ENCODE measurements around the gene HNRNPM. TPM values are rescaled to one million over a fixed set of nuclear protein-coding genes. Genes with fewer than 3 reads are reported as not detected.

Gene HNRNPM
- total RNA-seq, 1 experiment from 2014 or later, result 468 TPM

- H3K9me3 ChIP-seq (ENCODE audit: control insufficient read depth, low read depth, low read length), result no peaks in the 10 kb centered on the region
- no peaks in the 10 kb centered on the region for H3K9me3 Mint-ChIP-seq
- no peak overlapping the region for H3K27ac ChIP-seq (ENCODE audit: insufficient read length, low read depth, low read length)
- no peak overlapping the region for H3K4me2 ChIP-seq (ENCODE audit: insufficient read depth, insufficient read length, low read length)
- no peak for DNase-seq
- no peak overlapping the region for H3K23ac ChIP-seq (ENCODE audit: insufficient read length, low read depth, low read length)
- H4K91ac ChIP-seq (ENCODE audit: insufficient read length, low read depth, low read length), result no peak overlapping the region
- no peaks in the 10 kb centered on the region for H3K27me3 ChIP-seq (ENCODE audit: insufficient read depth, low read length)
- H3K56ac ChIP-seq (ENCODE audit: insufficient read length, low read depth, low read length), result no peak overlapping the region
- H3K27me3 Mint-ChIP-seq (ENCODE audit: low read depth), result peaks cover 3% of the 10 kb centered on the region
- H4K8ac ChIP-seq (replicated peaks; ENCODE audit: insufficient read length, low read depth, low read length), result no peak overlapping the region
- no peak overlapping the region for H2BK120ac ChIP-seq (ENCODE audit: low read depth, low read length, poor library complexity, severe bottlenecking)
- H3K4ac ChIP-seq (ENCODE audit: low read depth, low read length), result no peak overlapping the region
- no peak for TF ChIP-seq CTCF (conservative IDR thresholded peaks at IDR 0.05)
- no peak overlapping the region for H2AFZ ChIP-seq (ENCODE audit: low read length)
- H3K23me2 ChIP-seq (ENCODE audit: insufficient read length, low read depth, low read length, poor library complexity, severe bottlenecking), result peaks cover 5% of the 10 kb centered on the region
- no peak overlapping the region for H3T11ph ChIP-seq (ENCODE audit: low read length)
- H3K14ac ChIP-seq (ENCODE audit: insufficient read depth, low read length), result no peak overlapping the region; the same call in 1 of the 2 replicates
- H3K4me3 Mint-ChIP-seq, result no peak overlapping the region; a peak in 1 of 5 replicates
- no peak overlapping the region for H3K18ac ChIP-seq (ENCODE audit: insufficient read length, low read depth, low read length)
- no CpG with 5 or more reads among the region's 6 CpGs for WGBS (ENCODE audit: extremely low coverage, insufficient read length, low lambda C conversion rate)
- H3K9ac ChIP-seq (ENCODE audit: extremely low read depth, insufficient read length, low read length), result no peak overlapping the region
- H3K4me1 ChIP-seq (ENCODE audit: insufficient read depth, low read length), result no peaks in the 10 kb centered on the region
- H2BK15ac ChIP-seq (ENCODE audit: low read depth, low read length), result no peak overlapping the region
- no peaks in the 10 kb centered on the region for H3K79me1 ChIP-seq (ENCODE audit: insufficient read depth, low read depth, low read length, poor library complexity, severe bottlenecking)
- H3K36me3 Mint-ChIP-seq (ENCODE audit: insufficient read depth in 1 of 3, low read depth in 3 of 3), result no peaks in the 10 kb centered on the region; a peak in 1 of 7 replicates
- no peak overlapping the region for H2BK20ac ChIP-seq (ENCODE audit: low read depth, low read length, poor library complexity, severe bottlenecking)
- no peaks in the 10 kb centered on the region for H3K79me2 ChIP-seq (ENCODE audit: insufficient read depth, low read length)
- H3K27ac Mint-ChIP-seq, result no peak overlapping the region
- H2AK5ac ChIP-seq (ENCODE audit: insufficient read length, low read length), result no peak overlapping the region
- no peak overlapping the region for H2BK12ac ChIP-seq (ENCODE audit: insufficient read length, low read depth, low read length)
- H4K5ac ChIP-seq (ENCODE audit: insufficient read length, low read depth, low read length), result no peak overlapping the region
- H3K4me1 Mint-ChIP-seq, result peaks cover 12 to 29% of the 10 kb centered on the region in 2 experiments
- no peaks in the 10 kb centered on the region for H4K20me1 ChIP-seq (ENCODE audit: control insufficient read depth, insufficient read depth, insufficient read length)
- no peak overlapping the region for H2BK5ac ChIP-seq (ENCODE audit: insufficient read length, low read length)
These were observed 56.7 kb downstream of the HNRNPM start for GRCh38 chr19:8501516-8501915.

Data from H9 (cell line).